ENCODE data around the gene TERB1. TPM values are rescaled to one million over a fixed set of nuclear protein-coding genes. Genes with fewer than 3 reads are reported as not detected.

Gene TERB1
- total RNA-seq: not detected

GRCh38 chr16:66801320-66802105 lies at the start of gene TERB1:
TERB1 (minus strand) TSS chr16:66801584; CDS start chr16:66796798, 4,786 bp downstream.
- DNase-seq: no peak
- 94 to 95% methylated on average over 14 to 18 of the region's 56 CpGs for WGBS, 2 donors
- H3K36me3 ChIP-seq: peaks cover 5 to 59% (median 22%) of the 10 kb centered on the region in 3 donors
- intact Hi-C loops (cut with DNase I): no loop called here
- H3K9me3 ChIP-seq: no peaks in the 10 kb centered on the region
- no peaks in the 10 kb centered on the region for H3K27me3 ChIP-seq
- TF ChIP-seq CTCF (IDR thresholded peaks at IDR 0.05): no peak
- no peak for TF ChIP-seq POLR2A (IDR thresholded peaks at IDR 0.05)
- no peaks in the 10 kb centered on the region for H3K4me1 ChIP-seq
- H3K4me3 ChIP-seq: no peak within 1 kb of the TSS
- H3K27ac ChIP-seq: no peak within 1 kb of the TSS

GRCh38 chr16:66850115-66850815 lies 48.9 kb upstream of the TERB1 start:
- Histone ChIP-seq H3K9me3 (no peaks in the 10 kb centered on the region), H3K4me3 (no peak overlapping the region), H3K27ac (no peak overlapping the region), H3K4me1 (peaks cover 0 to 2% (median 0%) of the 10 kb centered on the region in 3 donors), H3K36me3 (no peaks in the 10 kb centered on the region), H3K27me3 (peaks cover 0 to 38% (median 4%) of the 10 kb centered on the region in 4 donors)
- 68 to 95% methylated on average over 3 to 4 of the region's 14 CpGs for WGBS, 2 donors
- TF ChIP-seq CTCF (IDR thresholded peaks at IDR 0.05): no peak
- no peak for DNase-seq
- intact Hi-C loops (cut with DNase I): no loop called here

- TF ChIP-seq POLR2A (IDR thresholded peaks at IDR 0.05): no peak
- no peak for TF ChIP-seq CTCF (IDR thresholded peaks at IDR 0.05)
- WGBS, 2 donors: 81% methylated on average over 3 of the region's 4 CpGs; no CpG with 5 or more reads in 1 of the 2 donors
- no peaks in the 10 kb centered on the region for H3K9me3 ChIP-seq
- no peak for DNase-seq
- peaks cover 5 to 9% (median 5%) of the 10 kb centered on the region in 3 donors for H3K4me1 ChIP-seq
- intact Hi-C loops (cut with DNase I): no loop called here
- no peak overlapping the region for H3K27ac ChIP-seq
- H3K36me3 ChIP-seq: no peaks in the 10 kb centered on the region
- H3K4me3 ChIP-seq: no peak overlapping the region
- H3K27me3 ChIP-seq: peaks cover 5 to 45% (median 10%) of the 10 kb centered on the region in 4 donors
These were observed 48.2 kb upstream of the TERB1 start for GRCh38 chr16:66849549-66849948.

- no peak for TF ChIP-seq POLR2A (IDR thresholded peaks at IDR 0.05)
- no peak for TF ChIP-seq CTCF (IDR thresholded peaks at IDR 0.05)
- no peak overlapping the region for H3K4me3 ChIP-seq
- no peaks in the 10 kb centered on the region for H3K36me3 ChIP-seq
- 100% methylated on average over 1 of the region's 2 CpGs; no CpG with 5 or more reads in 1 of the 2 donors for WGBS, 2 donors
- DNase-seq: no peak
- intact Hi-C loops (cut with DNase I): no loop called here
- no peak overlapping the region for H3K27ac ChIP-seq
- peaks cover 10 to 15% (median 11%) of the 10 kb centered on the region in 3 donors for H3K4me1 ChIP-seq
- no peaks in the 10 kb centered on the region for H3K9me3 ChIP-seq
- H3K27me3 ChIP-seq: peaks cover 10 to 51% (median 12%) of the 10 kb centered on the region in 4 donors
These were observed 47.6 kb upstream of the TERB1 start for GRCh38 chr16:66849021-66849420.

- peaks cover 12 to 17% (median 13%) of the 10 kb centered on the region in 3 donors for H3K4me1 ChIP-seq
- H3K4me3 ChIP-seq: no peak overlapping the region
- no peaks in the 10 kb centered on the region for H3K9me3 ChIP-seq
- TF ChIP-seq CTCF (IDR thresholded peaks at IDR 0.05): no peak
- TF ChIP-seq POLR2A (IDR thresholded peaks at IDR 0.05): no peak
- no peak for DNase-seq
- H3K36me3 ChIP-seq: no peaks in the 10 kb centered on the region
- peaks cover 12 to 59% (median 13%) of the 10 kb centered on the region in 4 donors for H3K27me3 ChIP-seq
- intact Hi-C loops (cut with DNase I): no loop called here
- H3K27ac ChIP-seq: no peak overlapping the region
- 50 to 69% methylated on average over 1 to 2 of the region's 2 CpGs for WGBS, 2 donors
These were observed 46.8 kb upstream of the TERB1 start for GRCh38 chr16:66848172-66848571.
